Measurements from ENCODE around the gene MAP7. TPM values are rescaled to one million over a fixed set of nuclear protein-coding genes. Genes with fewer than 3 reads are reported as not detected.

MAP7 gene
- total and polyA plus RNA-seq, 4 donors, result 3.2 to 17.5 (median 8.3) TPM

DNA sequence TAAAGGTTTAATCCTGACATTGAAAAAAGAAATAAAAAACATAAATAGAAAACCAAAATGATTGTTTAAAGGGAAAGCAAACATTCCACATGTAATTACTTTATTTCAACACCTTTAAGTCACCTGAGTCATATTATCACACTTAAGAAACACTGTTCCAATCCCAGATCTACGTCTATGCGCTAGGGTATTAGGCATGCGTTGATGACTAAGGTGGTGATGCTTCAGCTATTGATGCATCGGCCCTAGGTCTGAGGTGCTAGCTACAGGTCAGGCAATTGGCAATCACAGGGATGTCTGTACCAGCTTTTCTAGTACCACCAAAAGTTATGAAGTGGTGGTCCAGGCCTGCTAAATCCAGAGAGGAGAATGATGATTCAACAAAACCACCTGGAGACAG, 162.9 kb downstream of the MAP7 start:
- no peak for DNase-seq (ENCODE audit: low spot score)
- TF ChIP-seq GABPA (IDR thresholded peaks at IDR 0.05 in 1 of 2, conservative IDR thresholded peaks at IDR 0.05 in 1 of 2) (no peak), MAX (IDR thresholded peaks at IDR 0.05) (no peak), SP1 (IDR thresholded peaks at IDR 0.05) (no peak), YY1 (IDR thresholded peaks at IDR 0.05) (no peak), EGR1 (IDR thresholded peaks at IDR 0.05; ENCODE audit: low read depth in 2 of 2) (no peak), TAF1 (conservative IDR thresholded peaks at IDR 0.05) (no peak), RAD21 (IDR thresholded peaks at IDR 0.05) (no peak), REST (IDR thresholded peaks at IDR 0.05) (no peak), FOXA1 (IDR thresholded peaks at IDR 0.05) (no peak), HNF4G (IDR thresholded peaks at IDR 0.05) (no peak), JUND (IDR thresholded peaks at IDR 0.05) (no peak), HNF4A (conservative IDR thresholded peaks at IDR 0.05) (no peak), RXRA (IDR thresholded peaks at IDR 0.05) (no peak), NR2F2 (IDR thresholded peaks at IDR 0.05) (no peak), FOXA2 (IDR thresholded peaks at IDR 0.05) (no peak)
- TF ChIP-seq, protein P1, sequence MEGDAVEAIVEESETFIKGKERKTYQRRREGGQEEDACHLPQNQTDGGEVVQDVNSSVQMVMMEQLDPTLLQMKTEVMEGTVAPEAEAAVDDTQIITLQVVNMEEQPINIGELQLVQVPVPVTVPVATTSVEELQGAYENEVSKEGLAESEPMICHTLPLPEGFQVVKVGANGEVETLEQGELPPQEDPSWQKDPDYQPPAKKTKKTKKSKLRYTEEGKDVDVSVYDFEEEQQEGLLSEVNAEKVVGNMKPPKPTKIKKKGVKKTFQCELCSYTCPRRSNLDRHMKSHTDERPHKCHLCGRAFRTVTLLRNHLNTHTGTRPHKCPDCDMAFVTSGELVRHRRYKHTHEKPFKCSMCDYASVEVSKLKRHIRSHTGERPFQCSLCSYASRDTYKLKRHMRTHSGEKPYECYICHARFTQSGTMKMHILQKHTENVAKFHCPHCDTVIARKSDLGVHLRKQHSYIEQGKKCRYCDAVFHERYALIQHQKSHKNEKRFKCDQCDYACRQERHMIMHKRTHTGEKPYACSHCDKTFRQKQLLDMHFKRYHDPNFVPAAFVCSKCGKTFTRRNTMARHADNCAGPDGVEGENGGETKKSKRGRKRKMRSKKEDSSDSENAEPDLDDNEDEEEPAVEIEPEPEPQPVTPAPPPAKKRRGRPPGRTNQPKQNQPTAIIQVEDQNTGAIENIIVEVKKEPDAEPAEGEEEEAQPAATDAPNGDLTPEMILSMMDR (IDR thresholded peaks at IDR 0.05; ENCODE audit: low read depth, low read length, missing input control), result no peak
- TF ChIP-seq, protein P2, sequence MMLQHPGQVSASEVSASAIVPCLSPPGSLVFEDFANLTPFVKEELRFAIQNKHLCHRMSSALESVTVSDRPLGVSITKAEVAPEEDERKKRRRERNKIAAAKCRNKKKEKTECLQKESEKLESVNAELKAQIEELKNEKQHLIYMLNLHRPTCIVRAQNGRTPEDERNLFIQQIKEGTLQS (IDR thresholded peaks at IDR 0.05), result no peak
- TF ChIP-seq, protein P3, sequence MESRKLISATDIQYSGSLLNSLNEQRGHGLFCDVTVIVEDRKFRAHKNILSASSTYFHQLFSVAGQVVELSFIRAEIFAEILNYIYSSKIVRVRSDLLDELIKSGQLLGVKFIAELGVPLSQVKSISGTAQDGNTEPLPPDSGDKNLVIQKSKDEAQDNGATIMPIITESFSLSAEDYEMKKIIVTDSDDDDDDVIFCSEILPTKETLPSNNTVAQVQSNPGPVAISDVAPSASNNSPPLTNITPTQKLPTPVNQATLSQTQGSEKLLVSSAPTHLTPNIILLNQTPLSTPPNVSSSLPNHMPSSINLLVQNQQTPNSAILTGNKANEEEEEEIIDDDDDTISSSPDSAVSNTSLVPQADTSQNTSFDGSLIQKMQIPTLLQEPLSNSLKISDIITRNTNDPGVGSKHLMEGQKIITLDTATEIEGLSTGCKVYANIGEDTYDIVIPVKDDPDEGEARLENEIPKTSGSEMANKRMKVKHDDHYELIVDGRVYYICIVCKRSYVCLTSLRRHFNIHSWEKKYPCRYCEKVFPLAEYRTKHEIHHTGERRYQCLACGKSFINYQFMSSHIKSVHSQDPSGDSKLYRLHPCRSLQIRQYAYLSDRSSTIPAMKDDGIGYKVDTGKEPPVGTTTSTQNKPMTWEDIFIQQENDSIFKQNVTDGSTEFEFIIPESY (IDR thresholded peaks at IDR 0.05), result no peak
- no peaks in the 10 kb centered on the region for H3K27me3 ChIP-seq (ENCODE audit: control insufficient read depth in 4 of 4, insufficient read depth in 4 of 4, low read length in 3 of 4)
- H3K9me3 ChIP-seq (ENCODE audit: control insufficient read depth in 4 of 4, low read length in 3 of 4), result no peaks in the 10 kb centered on the region
- H3K27ac ChIP-seq (ENCODE audit: low read depth in 1 of 2, low read length in 2 of 2), result no peak overlapping the region
- no peaks in the 10 kb centered on the region for H3K4me1 ChIP-seq (ENCODE audit: control insufficient read depth in 4 of 4, insufficient read depth in 4 of 4, low read length in 3 of 4)
- H3K36me3 ChIP-seq (ENCODE audit: control insufficient read depth in 4 of 4, insufficient read depth in 3 of 4, low read depth in 1 of 4, low read length in 3 of 4), result no peaks in the 10 kb centered on the region
- H3K4me3 ChIP-seq (ENCODE audit: low read depth in 1 of 3, low read length in 3 of 3), result no peak overlapping the region
- no peak overlapping the region for H3K9ac ChIP-seq (ENCODE audit: low read depth in 1 of 2, low read length in 2 of 2)
- 96% methylated on average over 4 of the region's 4 CpGs for WGBS
